ENCODE measurements around the gene DLGAP1. TPM values are rescaled to one million over a fixed set of nuclear protein-coding genes. Genes with fewer than 3 reads are reported as not detected.

Gene DLGAP1
- total and polyA plus RNA-seq, 2 of the 13 experiments (the other 11 are each of a cell fraction or from before 2014, with no cell fraction given), result 0.01 TPM; not detected in 1

DNA sequence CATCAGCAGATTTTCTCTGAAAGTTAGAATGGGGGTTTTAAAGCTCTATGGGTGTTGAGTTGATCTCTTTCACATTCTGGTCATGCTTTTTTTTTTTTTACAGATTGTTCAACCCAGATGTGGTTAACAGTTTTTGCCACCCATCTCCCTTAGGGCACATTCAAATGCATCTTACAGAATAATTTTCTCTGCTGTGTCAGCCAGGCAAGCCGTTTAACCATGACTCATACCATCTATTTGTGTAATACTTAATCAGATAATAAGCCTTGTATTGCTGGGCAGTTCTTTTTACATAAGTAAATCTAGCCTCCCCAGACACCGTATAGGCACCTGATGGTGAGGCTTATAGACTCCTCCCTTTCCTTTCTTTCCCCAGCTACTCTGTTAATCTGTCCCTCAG, 943.1 kb downstream of the DLGAP1 start:
- H3K79me2 ChIP-seq (ENCODE audit: insufficient read depth, low read length), result no peaks in the 10 kb centered on the region
- H3K36me3 ChIP-seq (replicated peaks in 1 of 2; ENCODE audit: control insufficient read depth in 1 of 2, insufficient read depth in 2 of 2, low read length in 2 of 2), result no peaks in the 10 kb centered on the region
- POLR2A ChIA-PET, result no interaction called here
- no peak overlapping the region for H3K4me2 ChIP-seq (ENCODE audit: low read depth, low read length)
- no peak overlapping the region for H2AFZ ChIP-seq (ENCODE audit: low read length)
- H4K20me1 ChIP-seq (ENCODE audit: insufficient read depth, low read length), result no peaks in the 10 kb centered on the region
- H3K4me1 ChIP-seq (ENCODE audit: insufficient read depth, low read length), result no peaks in the 10 kb centered on the region
- ATAC-seq, result no peak
- H3K9ac ChIP-seq (ENCODE audit: insufficient read depth, low read depth, low read length), result no peak overlapping the region
- no peaks in the 10 kb centered on the region for H3K9me3 ChIP-seq (ENCODE audit: low read length)
- no TSS peak for BruUV-seq (replicated peaks)
- no peak for DNase-seq (ENCODE audit: low spot score)
- CTCF ChIA-PET (ENCODE audit: low intra/inter-chr PET ratio, low total read pairs), result no interaction called here
- no peak for FAIRE-seq
- intact Hi-C loops (cut with micrococcal nuclease; ENCODE audit: unreplicated experiment) (no loop called here), in situ Hi-C loops (cut with HindIII; ENCODE audit: extremely low pct_ligation_motif_present, low pct_unique_long_range_greater_than_20kb) (no loop called here)
- H3K27ac ChIP-seq (ENCODE audit: extremely low read length, insufficient read depth, low read length), result no peak overlapping the region
- no peak for TF ChIP-seq IRX3 (CRISPR knock-in tag; IDR thresholded peaks at IDR 0.05; ENCODE audit: borderline replicate concordance, low read depth)
- TF ChIP-seq, protein P1, sequence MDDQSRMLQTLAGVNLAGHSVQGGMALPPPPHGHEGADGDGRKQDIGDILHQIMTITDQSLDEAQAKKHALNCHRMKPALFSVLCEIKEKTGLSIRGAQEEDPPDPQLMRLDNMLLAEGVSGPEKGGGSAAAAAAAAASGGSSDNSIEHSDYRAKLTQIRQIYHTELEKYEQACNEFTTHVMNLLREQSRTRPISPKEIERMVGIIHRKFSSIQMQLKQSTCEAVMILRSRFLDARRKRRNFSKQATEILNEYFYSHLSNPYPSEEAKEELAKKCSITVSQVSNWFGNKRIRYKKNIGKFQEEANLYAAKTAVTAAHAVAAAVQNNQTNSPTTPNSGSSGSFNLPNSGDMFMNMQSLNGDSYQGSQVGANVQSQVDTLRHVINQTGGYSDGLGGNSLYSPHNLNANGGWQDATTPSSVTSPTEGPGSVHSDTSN (CRISPR knock-in tag; IDR thresholded peaks at IDR 0.05; ENCODE audit: borderline replicate concordance), result no peak
- TF ChIP-seq SIN3B (IDR thresholded peaks at IDR 0.05; ENCODE audit: low read length), result no peak
- no peak for TF ChIP-seq HNF4G (IDR thresholded peaks at IDR 0.05; ENCODE audit: borderline replicate concordance, low read depth, low read length)
- TF ChIP-seq HNF4G (CRISPR knock-in tag; IDR thresholded peaks at IDR 0.05; ENCODE audit: borderline replicate concordance, low read depth), result no peak
- no peak for TF ChIP-seq ARNTL (CRISPR knock-in tag; IDR thresholded peaks at IDR 0.05)
- TF ChIP-seq, protein P2, sequence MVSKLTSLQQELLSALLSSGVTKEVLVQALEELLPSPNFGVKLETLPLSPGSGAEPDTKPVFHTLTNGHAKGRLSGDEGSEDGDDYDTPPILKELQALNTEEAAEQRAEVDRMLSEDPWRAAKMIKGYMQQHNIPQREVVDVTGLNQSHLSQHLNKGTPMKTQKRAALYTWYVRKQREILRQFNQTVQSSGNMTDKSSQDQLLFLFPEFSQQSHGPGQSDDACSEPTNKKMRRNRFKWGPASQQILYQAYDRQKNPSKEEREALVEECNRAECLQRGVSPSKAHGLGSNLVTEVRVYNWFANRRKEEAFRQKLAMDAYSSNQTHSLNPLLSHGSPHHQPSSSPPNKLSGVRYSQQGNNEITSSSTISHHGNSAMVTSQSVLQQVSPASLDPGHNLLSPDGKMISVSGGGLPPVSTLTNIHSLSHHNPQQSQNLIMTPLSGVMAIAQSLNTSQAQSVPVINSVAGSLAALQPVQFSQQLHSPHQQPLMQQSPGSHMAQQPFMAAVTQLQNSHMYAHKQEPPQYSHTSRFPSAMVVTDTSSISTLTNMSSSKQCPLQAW (CRISPR knock-in tag; IDR thresholded peaks at IDR 0.05), result no peak
- TF ChIP-seq, protein P3, sequence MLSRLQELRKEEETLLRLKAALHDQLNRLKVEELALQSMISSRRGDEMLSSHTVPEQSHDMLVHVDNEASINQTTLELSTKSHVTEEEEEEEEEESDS (CRISPR knock-in tag; IDR thresholded peaks at IDR 0.05; ENCODE audit: borderline replicate concordance), result no peak
- TF ChIP-seq, protein P4, sequence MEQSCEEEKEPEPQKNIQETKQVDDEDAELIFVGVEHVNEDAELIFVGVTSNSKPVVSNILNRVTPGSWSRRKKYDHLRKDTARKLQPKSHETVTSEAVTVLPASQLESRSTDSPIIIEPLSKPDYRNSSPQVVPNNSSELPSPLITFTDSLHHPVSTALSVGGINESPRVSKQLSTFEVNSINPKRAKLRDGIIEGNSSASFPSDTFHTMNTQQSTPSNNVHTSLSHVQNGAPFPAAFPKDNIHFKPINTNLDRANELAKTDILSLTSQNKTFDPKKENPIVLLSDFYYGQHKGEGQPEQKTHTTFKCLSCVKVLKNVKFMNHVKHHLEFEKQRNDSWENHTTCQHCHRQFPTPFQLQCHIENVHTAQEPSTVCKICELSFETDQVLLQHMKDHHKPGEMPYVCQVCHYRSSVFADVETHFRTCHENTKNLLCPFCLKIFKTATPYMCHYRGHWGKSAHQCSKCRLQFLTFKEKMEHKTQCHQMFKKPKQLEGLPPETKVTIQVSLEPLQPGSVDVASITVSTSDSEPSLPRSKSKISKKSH (CRISPR knock-in tag; IDR thresholded peaks at IDR 0.05; ENCODE audit: borderline replicate concordance), result no peak
- no peak for TF ChIP-seq ZFP41 (CRISPR knock-in tag; IDR thresholded peaks at IDR 0.05; ENCODE audit: borderline replicate concordance)
- no peak for TF ChIP-seq ZNF124 (CRISPR knock-in tag; IDR thresholded peaks at IDR 0.05)
- TF ChIP-seq ZNF282 (IDR thresholded peaks at IDR 0.05; ENCODE audit: partially characterized antibody), result no peak
- no peak overlapping the region for H3K4me3 ChIP-seq (replicated peaks in 1 of 3; ENCODE audit: insufficient read depth in 1 of 3, low read depth in 2 of 3, low read length in 3 of 3)
- 9% methylated on average over 2 of the region's 2 CpGs for WGBS (ENCODE audit: low lambda C conversion rate)
- peaks cover 1 to 19% of the 10 kb centered on the region in 2 experiments; a peak in 1 of 5 replicates for H3K27me3 ChIP-seq (ENCODE audit: control insufficient read depth in 1 of 2, insufficient read depth in 2 of 2, low read length in 2 of 2)

Measured in HepG2 (cell line).